BJ (cell line): ENCODE measurements around the gene DDO. TPM values are rescaled to one million over a fixed set of nuclear protein-coding genes. Genes with fewer than 3 reads are reported as not detected.

Experiments
- CTCF ChIA-PET: fragments of 350-600 bp; formaldehyde crosslinking; extraction: SDS; loops from one replicate; lab custom pipeline; 2021; ENCODE audit warnings: antibody characterized with exemption, inconsistent platforms; lab: Yijun Ruan, JAX
- POLR2A ChIA-PET: fragments of 300-600 bp; sonication (Branson Sonifier 250); formaldehyde crosslinking; extraction: SDS; loops from one replicate; lab custom pipeline; 2021; ENCODE audit warnings: antibody characterized with exemption; lab: Charles Lee
- DNase-seq: peaks from one replicate; pipeline ENCODE4 v3.0.0-alpha.2; 2011; ENCODE audit warnings: low read depth
- H3K27me3 ChIP-seq: 2 replicates; pipeline ENCODE4 v1.6.0; 2011; ENCODE audit warnings: low read length; ENCODE audit not compliant: control insufficient read depth, insufficient read depth
- H3K36me3 ChIP-seq: 2 replicates; pipeline ENCODE4 v1.5.1; 2011; ENCODE audit warnings: low read length; ENCODE audit not compliant: control insufficient read depth, insufficient read depth
- H3K4me3 ChIP-seq: 2 replicates; pipeline ENCODE4 v1.5.1; 2011; ENCODE audit warnings: low read depth, mild to moderate bottlenecking, control low read depth, low read length
- CTCF ChIP-seq: IDR thresholded peaks from 2 replicates; pipeline ENCODE4 v1.5.1; 2011; ENCODE audit warnings: low read depth, mild to moderate bottlenecking, control low read depth, inconsistent platforms, low read length, moderate library complexity; ENCODE audit not compliant: insufficient read depth
- polyA plus RNA-seq: library from polyadenylated mRNA; depleted of rRNA; stranded (reverse); fragments of >200 nt; gene quantifications from 2 replicates; pipeline ENCODE4 v1.2.3, GENCODE V29; 2011

DDO gene
- polyA plus RNA-seq, 1 experiment = 0.16 TPM

GRCh38 chr6:110366975-110367374 is 48.4 kb downstream of the DDO start:
- no peak for TF ChIP-seq CTCF
- ChIA-PET CTCF (interaction anchor here (0.6 kb wide), 1 partner anchor 188 kb away, joined by 3 read pairs; no protein-coding TSS in a partner anchor), POLR2A (no interaction called here)
- peaks cover 21% of the 10 kb centered on the region for H3K27me3 ChIP-seq
- H3K4me3 ChIP-seq = no peak overlapping the region
- H3K36me3 ChIP-seq = no peaks in the 10 kb centered on the region
- no peak for DNase-seq

DNA sequence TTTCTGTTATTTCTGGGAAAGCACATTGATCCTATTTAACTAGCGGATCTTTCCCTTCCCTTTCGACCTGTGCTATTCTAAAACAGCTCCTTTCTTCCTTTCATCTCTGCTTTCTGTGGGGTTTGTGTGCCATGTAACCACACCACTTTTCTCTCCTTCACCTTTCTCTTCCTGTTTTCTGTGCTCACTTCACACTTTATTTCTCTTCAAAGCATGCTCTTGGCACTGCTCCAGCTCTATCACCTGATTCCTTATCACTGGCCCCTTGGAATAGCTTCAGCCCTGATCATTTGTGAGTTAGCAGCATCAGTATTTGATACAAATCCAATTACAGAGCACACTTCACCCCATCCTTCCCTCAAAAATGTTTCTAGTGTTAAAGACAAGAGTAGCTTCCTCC is 49.1 kb downstream of the DDO start:
- Histone ChIP-seq H3K36me3 (no peaks in the 10 kb centered on the region), H3K4me3 (no peak overlapping the region), H3K27me3 (peaks cover 17% of the 10 kb centered on the region)
- ChIA-PET CTCF (no interaction called here), POLR2A (no interaction called here)
- DNase-seq = no peak
- TF ChIP-seq CTCF = no peak

DNA sequence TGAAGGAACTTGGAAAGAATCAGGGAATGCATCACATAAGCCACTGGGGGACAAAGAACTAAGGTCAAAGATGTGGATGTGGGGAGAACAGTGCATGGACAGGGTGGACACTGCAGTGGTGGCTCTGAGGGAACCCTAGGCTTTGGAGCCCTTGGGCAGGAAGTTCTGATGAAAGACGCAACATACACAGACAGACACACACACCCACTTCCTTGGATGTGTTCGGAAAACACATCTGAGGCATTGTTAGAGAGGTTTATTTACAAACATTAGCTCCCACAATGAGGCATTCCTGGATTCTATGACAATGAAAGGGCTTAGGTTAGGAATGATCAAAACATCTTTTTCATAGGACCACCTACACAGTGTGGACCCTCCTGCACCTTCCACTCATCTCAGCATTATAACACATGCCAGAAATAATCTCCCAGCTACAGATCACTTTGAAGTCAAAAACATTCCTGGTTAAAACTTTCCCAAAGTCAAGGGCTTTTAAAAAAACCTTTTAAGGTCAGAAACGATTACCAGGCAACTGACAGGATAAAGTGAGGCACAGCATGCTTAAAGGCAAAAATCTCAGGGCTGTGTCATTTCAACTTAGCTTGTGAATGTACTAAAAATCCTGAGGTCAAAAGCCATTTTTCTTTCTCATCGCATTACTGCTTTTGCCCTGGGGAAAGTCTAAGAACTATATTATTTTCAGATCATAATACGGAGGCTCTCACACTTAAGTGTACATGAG is 50.8 kb downstream of the DDO start:
- no peak for DNase-seq
- ChIA-PET POLR2A (no interaction called here), CTCF (interaction anchor here (1.0 kb wide), 1 partner anchor 30 kb away, joined by 4 read pairs; no protein-coding TSS in a partner anchor)
- no peak overlapping the region for H3K4me3 ChIP-seq
- H3K27me3 ChIP-seq = peaks cover 15% of the 10 kb centered on the region
- no peak for TF ChIP-seq CTCF
- no peaks in the 10 kb centered on the region for H3K36me3 ChIP-seq

GRCh38 chr6:110363748-110364147 is 51.6 kb downstream of the DDO start:
- no peak for TF ChIP-seq CTCF
- H3K36me3 ChIP-seq = no peaks in the 10 kb centered on the region
- H3K4me3 ChIP-seq = no peak overlapping the region
- ChIA-PET CTCF (no interaction called here), POLR2A (no interaction called here)
- DNase-seq = no peak
- peaks cover 22% of the 10 kb centered on the region for H3K27me3 ChIP-seq

GRCh38 chr6:110360676-110361075 is 54.7 kb downstream of the DDO start:
- CTCF ChIA-PET = no interaction called here
- DNase-seq = no peak
- peaks cover 25% of the 10 kb centered on the region for H3K27me3 ChIP-seq
- H3K4me3 ChIP-seq = no peak overlapping the region
- H3K36me3 ChIP-seq = no peaks in the 10 kb centered on the region
- POLR2A ChIA-PET = no interaction called here
- no peak for TF ChIP-seq CTCF
